ENCODE measurements around the gene UBAP1L.
"Not testable (repeated sequence)": the region's sequence is repeated elsewhere in the genome, so short reads cannot be mapped to it uniquely, and the experiment has no call there.

The UBAP1L gene

GRCh38 chr15:65082303-65082953, 32.6 kb downstream of the UBAP1L start:
- DNase-seq, result no peak

GRCh38 chr15:65081758-65082157, 33.2 kb downstream of the UBAP1L start:
- peak in 1 of 2 donors; percentile 23 for DNase-seq

GRCh38 chr15:65081270-65081669, 33.7 kb downstream of the UBAP1L start:
- no peak for DNase-seq

- DNase-seq, result no peak
Observed at GRCh38 chr15:65079580-65079979, 35.4 kb downstream of the UBAP1L start.

GRCh38 chr15:65077981-65078352, 37.0 kb downstream of the UBAP1L start:
- peak; percentile 33 to 46 for DNase-seq

GRCh38 chr15:65077291-65077980, 37.6 kb downstream of the UBAP1L start:
- no peak for DNase-seq

- DNase-seq, result no peak
Observed at GRCh38 chr15:65076486-65077290, 38.3 kb downstream of the UBAP1L start, which contains the start of gene KBTBD13. KBTBD13 (plus strand) TSS chr15:65076746; CDS start chr15:65076816, 70 bp downstream.

GRCh38 chr15:65075607-65076395, 39.2 kb downstream of the UBAP1L start:
- DNase-seq, result not testable (repeated sequence)

GRCh38 chr15:65074946-65075345, 40.1 kb downstream of the UBAP1L start:
- DNase-seq, result not testable (repeated sequence)

- no peak for DNase-seq
Observed at GRCh38 chr15:65072617-65073016, 42.4 kb downstream of the UBAP1L start.

GRCh38 chr15:65072027-65072426, 43.0 kb downstream of the UBAP1L start:
- DNase-seq, result no peak

- DNase-seq, result no peak
Observed at GRCh38 chr15:65071381-65071811, 43.6 kb downstream of the UBAP1L start.

GRCh38 chr15:65069779-65070546, 45.0 kb downstream of the UBAP1L start:
- no peak for DNase-seq

- no peak for DNase-seq
Observed at GRCh38 chr15:65069179-65069578, 45.8 kb downstream of the UBAP1L start.

- no peak for DNase-seq
Observed at GRCh38 chr15:65068403-65068788, 46.6 kb downstream of the UBAP1L start.

GRCh38 chr15:65067645-65068402, 47.2 kb downstream of the UBAP1L start, which contains the start of gene RASL12:
RASL12 (minus strand) TSS chr15:65067991; CDS start chr15:65067835, 156 bp downstream.
- DNase-seq, result no peak

- DNase-seq, result no peak
Observed at GRCh38 chr15:65067317-65067644, 47.7 kb downstream of the UBAP1L start.

GRCh38 chr15:65066635-65067316, 48.2 kb downstream of the UBAP1L start:
- no peak for DNase-seq

- no peak for DNase-seq
Observed at GRCh38 chr15:65066001-65066634, 48.9 kb downstream of the UBAP1L start.

GRCh38 chr15:65062726-65063125, 52.3 kb downstream of the UBAP1L start:
- DNase-seq, result no peak
